B cell (primary cell): ENCODE results near the gene CDC42BPB. TPM values are rescaled to one million over a fixed set of nuclear protein-coding genes. Genes with fewer than 3 reads are reported as not detected.

Source experiments
- ATAC-seq: fragments of 200-7000 bp; cut with Tn5 transposase; one replicate; pipeline ENCODE4 v1.10.0; 2021; ENCODE audit warnings: low read depth, mild to moderate bottlenecking, moderate number of reproducible peaks, moderate library complexity
- CTCF ChIA-PET: fragments of 350-600 bp; sonication (Branson Sonifier 250); formaldehyde crosslinking; loops from one replicate; lab custom pipeline; 2021; ENCODE audit warnings: antibody characterized with exemption, inconsistent platforms; lab: Charles Lee
- POLR2A ChIA-PET: fragments of 350-600 bp; sonication (Branson Sonifier 250); formaldehyde crosslinking; loops from one replicate; lab custom pipeline; 2021; ENCODE audit warnings: antibody characterized with exemption; lab: Charles Lee
- DNase-seq: peaks from one replicate; pipeline ENCODE4 v3.0.0; 2013
- H2AFZ ChIP-seq: 2 replicates; pipeline ENCODE4 v1.6.1; 2012; ENCODE audit warnings: mild to moderate bottlenecking, low read depth, low read length; ENCODE audit not compliant: insufficient read depth, poor library complexity, severe bottlenecking
- H3K27ac ChIP-seq, 2 donors: 1 replicate in 1 of 2; 2 replicates in 1 of 2; pipeline ENCODE4 v1.5.1; 2012 to 2013; ENCODE audit warnings: low read length in 2 of 2, mild to moderate bottlenecking in 2 of 2, moderate library complexity in 1 of 2
- H3K27me3 ChIP-seq, 4 experiments: fragments of 200-600 bp in 1 of 4; sonication (generic) in 1 of 4; replicated peaks in 1 of 4; 1 replicate in 2 of 4; 2 replicates in 2 of 4; pipeline versions ENCODE4 v1.6.1 to v1.7.0; 2013 to 2016; ENCODE audit warnings: low read length in 3 of 4, mild to moderate bottlenecking in 2 of 4, mixed read lengths in 1 of 4, moderate library complexity in 1 of 4; ENCODE audit not compliant: insufficient read depth in 4 of 4, control insufficient read depth in 3 of 4; ENCODE audit errors: control extremely low read depth in 1 of 4
- H3K36me3 ChIP-seq, 2 experiments: replicated peaks in 1 of 2; 1 replicate in 1 of 2; 2 replicates in 1 of 2; pipeline versions ENCODE4 v1.6.1 to v1.7.1; 2013; ENCODE audit warnings: low read length in 1 of 2; ENCODE audit not compliant: insufficient read depth in 2 of 2, control insufficient read depth in 1 of 2; ENCODE audit errors: control extremely low read depth in 1 of 2, extremely low read depth in 1 of 2
- H3K4me1 ChIP-seq, 2 donors: fragments of 200-600 bp in 1 of 2; sonication (generic) in 1 of 2; 1 replicate in 1 of 2; 2 replicates in 1 of 2; pipeline versions ENCODE4 v1.5.1 to v1.6.1; 2013 to 2017; ENCODE audit warnings: low read length in 2 of 2; ENCODE audit not compliant: control insufficient read depth in 2 of 2, insufficient read depth in 2 of 2
- H3K4me2 ChIP-seq: replicated peaks from 2 replicates; pipeline ENCODE3; 2012; ENCODE audit warnings: mild to moderate bottlenecking, low read depth, low read length; ENCODE audit not compliant: poor library complexity, severe bottlenecking
- H3K4me3 ChIP-seq, 5 experiments: fragments of 200-600 bp in 1 of 5; sonication (generic) in 1 of 5; 1 replicate in 3 of 5; 2 replicates in 2 of 5; pipeline versions ENCODE4 v1.5.1 to v1.7.0; 2011 to 2016; ENCODE audit warnings: low read length in 4 of 5, mild to moderate bottlenecking in 4 of 5, low read depth in 2 of 5, control low read depth in 1 of 5, moderate library complexity in 1 of 5; ENCODE audit not compliant: insufficient read depth in 1 of 5; ENCODE audit errors: control extremely low read depth in 1 of 5, extremely low read depth in 1 of 5
- H3K79me2 ChIP-seq: fragments of 200-600 bp; sonication (generic); one replicate; pipeline ENCODE4 v1.6.0; 2016; ENCODE audit warnings: low read length; ENCODE audit not compliant: control insufficient read depth, insufficient read depth
- H3K9ac ChIP-seq: fragments of 200-600 bp; sonication (generic); 2 replicates; pipeline ENCODE4 v1.6.1; 2017; ENCODE audit warnings: mild to moderate bottlenecking, low read length, moderate library complexity
- H3K9me3 ChIP-seq, 3 donors: one replicate each; pipeline versions ENCODE4 v1.6.1 to v1.7.1; 2013; ENCODE audit warnings: low read length in 2 of 3; ENCODE audit not compliant: control insufficient read depth in 2 of 3, insufficient read depth in 1 of 3; ENCODE audit errors: control extremely low read depth in 1 of 3
- H4K20me1 ChIP-seq: 2 replicates; pipeline ENCODE4 v1.6.0; 2012; ENCODE audit warnings: mild to moderate bottlenecking, low read length; ENCODE audit not compliant: insufficient read depth, control insufficient read depth, poor library complexity, severe bottlenecking
- H3K27ac Mint-ChIP-seq: one replicate; pipeline ENCODE4 v1.8.0; 2021; ENCODE audit warnings: mixed read lengths
- H3K27me3 Mint-ChIP-seq: one replicate; pipeline ENCODE4 v1.8.0; 2021; ENCODE audit warnings: mixed read lengths
- H3K4me1 Mint-ChIP-seq: one replicate; pipeline ENCODE4 v1.8.0; 2021; ENCODE audit warnings: mixed read lengths
- H3K4me3 Mint-ChIP-seq: one replicate; pipeline ENCODE4 v1.8.0; 2021; ENCODE audit warnings: mixed read lengths
- H3K9me3 Mint-ChIP-seq: one replicate; pipeline ENCODE4 v1.8.0; 2022; ENCODE audit warnings: mixed read lengths; ENCODE audit not compliant: insufficient read depth
- CTCF ChIP-seq: fragments of 200-600 bp; IDR thresholded peaks from one replicate; pipeline ENCODE4 v1.8.0; 2022; ENCODE audit warnings: antibody characterized with exemption, mild to moderate bottlenecking
- EZH2 ChIP-seq: IDR thresholded peaks from 2 replicates; pipeline ENCODE4 v1.6.1; 2012; ENCODE audit warnings: borderline replicate concordance, low read depth, mild to moderate bottlenecking, moderate library complexity, low read length; ENCODE audit not compliant: insufficient read depth, poor library complexity, severe bottlenecking
- WGBS: methylation state at CpG from one replicate; pipeline ENCODE4 v1.1.5; 2013; ENCODE audit warnings: missing lambda C conversion rate; ENCODE audit not compliant: insufficient coverage; 5-methylcytosine and 5-hydroxymethylcytosine counted together
- intact Hi-C: fragments of 100-400 bp; cut with micrococcal nuclease; formaldehyde crosslinking; loops from one replicate; pipeline ENCODE4 v1.10.0; 2022
- polyA plus RNA-seq: library from polyadenylated mRNA; depleted of rRNA; stranded (reverse); fragments of >200 nt; gene quantifications from 2 replicates; pipeline ENCODE4 v1.2.3, GENCODE V29; 2012
- total RNA-seq, 2 donors: library from RNA; stranded (reverse); fragments of 120-200 nt in 1 of 2; gene quantifications; 1 replicate in 1 of 2; 2 replicates in 1 of 2; pipeline versions ENCODE4 v1.2.3 to v1.2.4, GENCODE V29; 2013 to 2022

Gene CDC42BPB
- total and polyA plus RNA-seq, 2 donors (not counting 1 experiment from before 2014, with no cell fraction given): 23.9 to 52.5 TPM

- Histone ChIP-seq H3K27ac (no peak overlapping the region), H3K79me2 (no peaks in the 10 kb centered on the region), H4K20me1 (no peaks in the 10 kb centered on the region), H3K4me2 (no peak overlapping the region), H2AFZ (no peak overlapping the region), H3K9me3 (no peaks in the 10 kb centered on the region), H3K27me3 (no peaks in the 10 kb centered on the region), H3K36me3 (peaks cover 0 to 45% of the 10 kb centered on the region in 2 experiments), H3K4me1 (no peaks in the 10 kb centered on the region), H3K4me3 (no peak overlapping the region), H3K9ac (no peak overlapping the region)
- no peak overlapping the region for H3K4me3 Mint-ChIP-seq
- 97% methylated on average over 9 of the region's 10 CpGs for WGBS
- no peaks in the 10 kb centered on the region for H3K9me3 Mint-ChIP-seq
- no peak overlapping the region for H3K27ac Mint-ChIP-seq
- intact Hi-C loops: no loop called here
- no peak for TF ChIP-seq CTCF
- no peak for TF ChIP-seq EZH2
- ChIA-PET POLR2A (no interaction called here), CTCF (interaction anchor here (0.5 to 1.8 kb wide), 2 partner anchors 274 to 275 kb away, joined by 3 to 6 read pairs; no protein-coding TSS in a partner anchor)
- no peak for DNase-seq
- no peaks in the 10 kb centered on the region for H3K27me3 Mint-ChIP-seq
- ATAC-seq: no peak
- no peaks in the 10 kb centered on the region for H3K4me1 Mint-ChIP-seq
Observed at GRCh38 chr14:102970496-102970895, 86.9 kb downstream of the CDC42BPB start.

- H3K27ac ChIP-seq: no peak overlapping the region
- H3K9me3 ChIP-seq: no peaks in the 10 kb centered on the region
- H4K20me1 ChIP-seq: no peaks in the 10 kb centered on the region
- no peaks in the 10 kb centered on the region for H3K27me3 ChIP-seq
- H3K4me3 ChIP-seq: no peak overlapping the region
- H3K36me3 ChIP-seq: peaks cover 0 to 49% of the 10 kb centered on the region in 2 experiments
- Mint-ChIP-seq H3K27ac (no peak overlapping the region), H3K9me3 (no peaks in the 10 kb centered on the region), H3K4me3 (no peak overlapping the region), H3K4me1 (no peaks in the 10 kb centered on the region), H3K27me3 (no peaks in the 10 kb centered on the region)
- CTCF ChIA-PET: interaction anchor here (1.8 kb wide), 1 partner anchor 275 kb away, joined by 6 read pairs; no protein-coding TSS in a partner anchor
- ATAC-seq (no peak), DNase-seq (no peak)
- H3K4me1 ChIP-seq: no peaks in the 10 kb centered on the region
- no peak overlapping the region for H3K9ac ChIP-seq
- POLR2A ChIA-PET: no interaction called here
- no peak for TF ChIP-seq CTCF
- TF ChIP-seq EZH2: no peak
- no peak overlapping the region for H3K4me2 ChIP-seq
- intact Hi-C loops: no loop called here
- WGBS: 94% methylated on average over 10 of the region's 11 CpGs
- H2AFZ ChIP-seq: no peak overlapping the region
- H3K79me2 ChIP-seq: no peaks in the 10 kb centered on the region
Observed at GRCh38 chr14:102969901-102970300, 87.4 kb downstream of the CDC42BPB start.
